H1 (cell line): ENCODE data around the gene MEIS2. TPM values are rescaled to one million over a fixed set of nuclear protein-coding genes. Genes with fewer than 3 reads are reported as not detected.

Source experiments
- CTCF ChIA-PET: fragments of 300-600 bp; sonication (Branson Sonifier 250); formaldehyde crosslinking; loops from one replicate; lab custom pipeline; 2021; ENCODE audit not compliant: partially characterized antibody; lab: Charles Lee
- POLR2A ChIA-PET: fragments of 300-600 bp; sonication (Branson Sonifier 250); formaldehyde crosslinking; loops from one replicate; lab custom pipeline; 2021; ENCODE audit warnings: inconsistent platforms; ENCODE audit not compliant: partially characterized antibody; lab: Charles Lee
- DNase-seq, 2 experiments: peaks; one replicate each; pipeline versions ENCODE4 v3.0.0 to v3.0.0-alpha.2; 2010 to 2022; ENCODE audit warnings: low spot score in 2 of 2, low read depth in 1 of 2, mixed read lengths in 1 of 2
- FAIRE-seq: peaks from 2 replicates; lab custom pipeline; 2011; peaks lifted over from hg19 to GRCh38; lab: Jason Lieb, UNC
- H2AFZ ChIP-seq: 2 replicates; pipeline ENCODE4 v1.8.1; 2012; ENCODE audit warnings: low read length, inconsistent platforms
- H2AK5ac ChIP-seq: 2 replicates; pipeline ENCODE4 v1.6.1; 2013; ENCODE audit warnings: low read depth, low read length
- H2BK120ac ChIP-seq: replicated peaks from 2 replicates; pipeline ENCODE3; 2013; ENCODE audit warnings: low read depth, low read length, inconsistent platforms
- H2BK12ac ChIP-seq: 2 replicates; pipeline ENCODE4 v1.6.1; 2013; ENCODE audit warnings: low read depth, low read length
- H2BK15ac ChIP-seq: 2 replicates; pipeline ENCODE4 v1.6.1; 2013; ENCODE audit warnings: low read length
- H2BK20ac ChIP-seq: 2 replicates; pipeline ENCODE4 v1.6.1; 2013; ENCODE audit warnings: low read length
- H2BK5ac ChIP-seq: 2 replicates; pipeline ENCODE4 v1.6.1; 2013; ENCODE audit warnings: low read depth, low read length
- H3K14ac ChIP-seq: 2 replicates; pipeline ENCODE4 v1.6.1; 2013; ENCODE audit warnings: inconsistent platforms; ENCODE audit not compliant: insufficient read length
- H3K18ac ChIP-seq: 2 replicates; pipeline ENCODE4 v1.6.1; 2013; ENCODE audit warnings: low read length; ENCODE audit errors: extremely low read depth
- H3K23ac ChIP-seq: 2 replicates; pipeline ENCODE4 v1.6.1; 2013; ENCODE audit warnings: inconsistent platforms; ENCODE audit not compliant: insufficient read length
- H3K23me2 ChIP-seq: 2 replicates; pipeline ENCODE4 v1.6.1; 2013; ENCODE audit warnings: low read depth, low read length
- H3K27ac ChIP-seq: 2 replicates; pipeline ENCODE4 v1.6.1; 2011; ENCODE audit warnings: low read depth, low read length, inconsistent platforms
- H3K27me3 ChIP-seq, 4 experiments: replicated peaks in 1 of 4; 1 replicate in 1 of 4; 2 replicates in 3 of 4; pipeline versions ENCODE4 v1.6.1 to v1.8.1; 2011 to 2013; ENCODE audit warnings: low read length in 3 of 4, mild to moderate bottlenecking in 3 of 4, inconsistent platforms in 2 of 4, mixed read lengths in 2 of 4, moderate library complexity in 1 of 4; ENCODE audit not compliant: control insufficient read depth in 3 of 4, insufficient read depth in 3 of 4; ENCODE audit errors: extremely low read depth in 1 of 4
- H3K36me3 ChIP-seq, 4 experiments: 2 replicates each; pipeline versions ENCODE4 v1.6.1 to v1.8.1; 2011 to 2013; ENCODE audit warnings: mild to moderate bottlenecking in 4 of 4, low read length in 3 of 4, moderate library complexity in 2 of 4, control low read depth in 1 of 4, inconsistent platforms in 1 of 4; ENCODE audit not compliant: insufficient read depth in 4 of 4, control insufficient read depth in 2 of 4
- H3K4ac ChIP-seq: replicated peaks from 2 replicates; pipeline ENCODE3; 2013; ENCODE audit warnings: low read length, low read depth, mixed read lengths, inconsistent platforms; ENCODE audit not compliant: insufficient read length
- H3K4me1 ChIP-seq, 4 experiments: replicated peaks in 1 of 4; 1 replicate in 1 of 4; 2 replicates in 3 of 4; pipeline versions ENCODE4 v1.6.1 to v1.8.1; 2011 to 2013; ENCODE audit warnings: low read length in 3 of 4, inconsistent platforms in 2 of 4, mixed read lengths in 1 of 4; ENCODE audit not compliant: insufficient read depth in 4 of 4, control insufficient read depth in 3 of 4
- H3K4me2 ChIP-seq, 2 experiments: 2 replicates each; pipeline versions ENCODE4 v1.6.1 to v1.8.1; 2011 to 2013; ENCODE audit warnings: low read depth in 2 of 2, low read length in 2 of 2, control low read depth in 1 of 2, inconsistent platforms in 1 of 2, mild to moderate bottlenecking in 1 of 2; ENCODE audit not compliant: insufficient read depth in 1 of 2
- H3K4me3 ChIP-seq, 4 experiments: fragments of 200-600, 300-600 bp in 1 of 4; sonication (generic), shearing (Covaris generic), sonication (Bioruptor Twin) in 1 of 4; 2 replicates each; pipeline versions ENCODE4 v1.5.1 to v1.8.1; 2011 to 2016; ENCODE audit warnings: low read length in 4 of 4, low read depth in 3 of 4, control low read depth in 2 of 4, inconsistent platforms in 2 of 4, mild to moderate bottlenecking in 2 of 4, mixed read lengths in 1 of 4, moderate library complexity in 1 of 4; ENCODE audit not compliant: insufficient read depth in 2 of 4; ENCODE audit errors: extremely low read depth in 1 of 4
- H3K56ac ChIP-seq: replicated peaks from 2 replicates; pipeline ENCODE3; 2013; ENCODE audit warnings: low read depth, mild to moderate bottlenecking, mixed read lengths, low read length, inconsistent platforms; ENCODE audit not compliant: insufficient read length
- H3K79me1 ChIP-seq: 2 replicates; pipeline ENCODE4 v1.6.1; 2013; ENCODE audit warnings: low read depth, low read length, control low read depth
- H3K79me2 ChIP-seq, 2 experiments: 2 replicates each; pipeline versions ENCODE4 v1.6.1 to v1.8.1; 2012 to 2013; ENCODE audit warnings: low read length in 2 of 2, mild to moderate bottlenecking in 2 of 2, inconsistent platforms in 1 of 2; ENCODE audit not compliant: insufficient read depth in 2 of 2, control insufficient read depth in 1 of 2
- H3K9ac ChIP-seq, 4 experiments: replicated peaks in 1 of 4; 1 replicate in 1 of 4; 2 replicates in 3 of 4; pipeline versions ENCODE4 v1.6.1 to v1.8.1; 2011 to 2013; ENCODE audit warnings: low read depth in 3 of 4, low read length in 3 of 4, control low read depth in 2 of 4, mild to moderate bottlenecking in 2 of 4, moderate library complexity in 2 of 4, inconsistent platforms in 1 of 4; ENCODE audit errors: extremely low read depth in 1 of 4
- H3K9me3 ChIP-seq, 2 experiments: 2 replicates each; pipeline versions ENCODE4 v1.6.1 to v1.8.1; 2012 to 2013; ENCODE audit warnings: mild to moderate bottlenecking in 2 of 2, moderate library complexity in 2 of 2, control low read depth in 1 of 2, inconsistent platforms in 1 of 2, low read depth in 1 of 2, low read length in 1 of 2, mixed read lengths in 1 of 2; ENCODE audit not compliant: insufficient read depth in 2 of 2
- H4K20me1 ChIP-seq, 2 experiments: replicated peaks in 1 of 2; 2 replicates each; pipeline versions ENCODE3 to v1.8.1; 2011 to 2013; ENCODE audit warnings: inconsistent platforms in 2 of 2, low read length in 2 of 2, mild to moderate bottlenecking in 1 of 2; ENCODE audit not compliant: insufficient read depth in 2 of 2, control insufficient read depth in 1 of 2
- H4K5ac ChIP-seq: 2 replicates; pipeline ENCODE4 v1.6.1; 2013; ENCODE audit warnings: low read length, low read depth, mixed read lengths, inconsistent platforms; ENCODE audit not compliant: insufficient read length
- H4K8ac ChIP-seq: 2 replicates; pipeline ENCODE4 v1.8.0; 2013; ENCODE audit warnings: mild to moderate bottlenecking, moderate library complexity, low read length, inconsistent platforms; ENCODE audit not compliant: insufficient read depth; ENCODE audit errors: extremely low read depth
- H4K91ac ChIP-seq: replicated peaks from 2 replicates; pipeline ENCODE3; 2013; ENCODE audit warnings: low read length, mixed read lengths, inconsistent platforms; ENCODE audit not compliant: insufficient read length
- ATF3 ChIP-seq: IDR thresholded peaks from 2 replicates; pipeline ENCODE4 v1.6.1; 2011; ENCODE audit warnings: low read depth, mild to moderate bottlenecking, low read length; ENCODE audit not compliant: insufficient read depth
- CEBPB ChIP-seq: IDR thresholded peaks from 2 replicates; pipeline ENCODE4 v1.6.1; 2012; ENCODE audit warnings: low read depth, low read length
- EP300 ChIP-seq, 2 experiments: IDR thresholded peaks; 1 replicate in 1 of 2; 2 replicates in 1 of 2; pipeline ENCODE4 v1.6.1; 2011 to 2012; ENCODE audit warnings: low read depth in 2 of 2, low read length in 2 of 2, mild to moderate bottlenecking in 2 of 2, borderline replicate concordance in 1 of 2, inconsistent platforms in 1 of 2, moderate library complexity in 1 of 2
- KDM5A ChIP-seq: fragments of 200-600 bp; IDR thresholded peaks from 2 replicates; pipeline ENCODE4 v1.7.1; 2012; ENCODE audit warnings: mild to moderate bottlenecking, low read length, inconsistent platforms, mixed read lengths
- MAX ChIP-seq: IDR thresholded peaks from 2 replicates; pipeline ENCODE4 v1.6.1; 2012; ENCODE audit warnings: inconsistent platforms
- POU5F1 ChIP-seq: IDR thresholded peaks from 2 replicates; pipeline ENCODE4 v1.6.1; 2011; ENCODE audit warnings: low read depth, mild to moderate bottlenecking, low read length, moderate library complexity
- RAD21 ChIP-seq, 2 experiments: IDR thresholded peaks in 1 of 2; conservative IDR thresholded peaks in 1 of 2; 2 replicates each; pipeline ENCODE4 v1.6.1; 2011; ENCODE audit warnings: low read depth in 2 of 2, low read length in 2 of 2, improper control_type of control experiment in 1 of 2, inconsistent platforms in 1 of 2, mild to moderate bottlenecking in 1 of 2, moderate library complexity in 1 of 2
- RNF2 ChIP-seq: fragments of 200-900, 300-1000 bp; sonication (generic); IDR thresholded peaks from 2 replicates; pipeline ENCODE4 v1.7.1; 2016; ENCODE audit warnings: borderline replicate concordance, low read depth, mild to moderate bottlenecking, antibody characterized with exemption, low read length; ENCODE audit not compliant: poor library complexity, severe bottlenecking; ENCODE audit errors: missing control alignments
- SIRT6 ChIP-seq: IDR thresholded peaks from one replicate; pipeline ENCODE4 v1.7.1; 2012; ENCODE audit warnings: low read length, inconsistent platforms
- SP2 ChIP-seq: IDR thresholded peaks from 2 replicates; pipeline ENCODE4 v1.6.1; 2012; ENCODE audit warnings: mild to moderate bottlenecking, low read length, inconsistent platforms
- SP4 ChIP-seq: IDR thresholded peaks from 2 replicates; pipeline ENCODE4 v1.6.1; 2012; ENCODE audit warnings: low read length, inconsistent platforms
- SUZ12 ChIP-seq: fragments of 200-600 bp; sonication (generic); IDR thresholded peaks from 2 replicates; pipeline ENCODE4 v1.6.1; 2012; ENCODE audit warnings: mild to moderate bottlenecking, inconsistent platforms, low read length, moderate library complexity, mixed read lengths
- TAF7 ChIP-seq: optimal IDR thresholded peaks from 2 replicates; pipeline ENCODE3; 2011; ENCODE audit warnings: low read depth, mild to moderate bottlenecking, inconsistent platforms, low read length, moderate library complexity, borderline replicate concordance
- TBP ChIP-seq: IDR thresholded peaks from 2 replicates; pipeline ENCODE4 v1.6.1; 2011; ENCODE audit warnings: low read depth, low read length, improper control_type of control experiment
- WGBS, 2 experiments: shearing (Covaris generic) in 1 of 2; methylation state at CpG; one replicate each; pipeline versions ENCODE4 v1.1.6 to v1.1.7; 2013 to 2015; ENCODE audit warnings: low lambda C conversion rate in 2 of 2, mixed read lengths in 2 of 2, inconsistent platforms in 1 of 2, low coverage in 1 of 2, missing lambda C conversion rate in 1 of 2; ENCODE audit not compliant: insufficient replicate concordance in 2 of 2, insufficient coverage in 1 of 2, insufficient read length in 1 of 2; ENCODE audit errors: extremely low coverage in 1 of 2, missing lambda C conversion rate in 1 of 2; 5-methylcytosine and 5-hydroxymethylcytosine counted together
- polyA plus RNA-seq, 7 experiments: library from polyadenylated mRNA; depleted of rRNA in 3 of 7; stranded (reverse) in 5 of 7; unstranded in 2 of 7; fragments of >200 nt in 5 of 7; fragments of 200-250 nt in 2 of 7; gene quantifications; 1 replicate in 5 of 7; 2 replicates in 1 of 7; 4 replicates in 1 of 7; pipeline versions ENCODE4 v1.2.1 to v1.2.3, GENCODE V29; 2011 to 2013; ENCODE audit warnings: missing spikeins in 2 of 7, mixed read lengths in 2 of 7
- total RNA-seq: library from RNA; stranded (reverse); fragmentation: NEBNext Ultra II Directional; extraction: Animal tissue kit (Norgen Biotek cat#: 25700); gene quantifications from 2 replicates; pipeline ENCODE4 v1.2.1, GENCODE V29; 2021

The MEIS2 gene
- total and polyA plus RNA-seq, 2 of the 8 experiments (the other 6 are each of a cell fraction or from before 2014, with no cell fraction given) = 0.22 to 1.2 TPM

- no peak overlapping the region for H3K4ac ChIP-seq
- no peak overlapping the region for H3K14ac ChIP-seq
- H3K9ac ChIP-seq = no peak overlapping the region
- H3K4me2 ChIP-seq = no peak overlapping the region
- no peak overlapping the region for H4K91ac ChIP-seq
- no peak overlapping the region for H4K8ac ChIP-seq
- H3K36me3 ChIP-seq = no peaks in the 10 kb centered on the region
- DNase-seq = no peak
- H3K79me2 ChIP-seq = no peaks in the 10 kb centered on the region
- CTCF ChIA-PET = interaction anchor here (1.5 to 2.2 kb wide), 2 partner anchors 10 to 14 kb away, joined by 3 to 4 read pairs; no protein-coding TSS in a partner anchor
- no peak overlapping the region for H2AFZ ChIP-seq
- WGBS, 2 experiments = 94% methylated on average over 2 of the region's 2 CpGs; no CpG with 5 or more reads in 1 of the 2 experiments
- FAIRE-seq = no peak
- no peak overlapping the region for H2BK20ac ChIP-seq
- no peak overlapping the region for H3K56ac ChIP-seq
- H3K79me1 ChIP-seq = no peaks in the 10 kb centered on the region
- H3K9me3 ChIP-seq = no peaks in the 10 kb centered on the region
- H3K27ac ChIP-seq = no peak overlapping the region
- H3K23ac ChIP-seq = no peak overlapping the region
- H2BK15ac ChIP-seq = no peak overlapping the region
- no peak overlapping the region for H3K4me3 ChIP-seq
- H4K5ac ChIP-seq = no peak overlapping the region
- POLR2A ChIA-PET = no interaction called here
- H2BK12ac ChIP-seq = no peak overlapping the region
- H3K4me1 ChIP-seq = no peaks in the 10 kb centered on the region
- H3K27me3 ChIP-seq = no peaks in the 10 kb centered on the region
- H4K20me1 ChIP-seq = no peaks in the 10 kb centered on the region
- no peak overlapping the region for H3K18ac ChIP-seq
- no peaks in the 10 kb centered on the region for H3K23me2 ChIP-seq
- H2AK5ac ChIP-seq = no peak overlapping the region
- H2BK120ac ChIP-seq = no peak overlapping the region
- H2BK5ac ChIP-seq = no peak overlapping the region
- TF ChIP-seq SIRT6 (no peak), CEBPB (no peak), SUZ12 (no peak), KDM5A (no peak), ATF3 (no peak), RAD21 (IDR thresholded peaks at IDR 0.05 in 1 of 2, conservative IDR thresholded peaks at IDR 0.05 in 1 of 2; ENCODE audit: low read depth in 2 of 2, low read length in 2 of 2) (no peak), TBP (no peak), POU5F1 (no peak), RNF2 (no peak), EP300 (IDR thresholded peaks at IDR 0.05; ENCODE audit: borderline replicate concordance in 1 of 2, low read depth in 2 of 2, low read length in 2 of 2) (no peak), SP4 (no peak), TAF7 (no peak), MAX (no peak), SP2 (no peak)
Observed at GRCh38 chr15:37007301-37007700, 93.0 kb downstream of the MEIS2 start.
